Hematopoietic multipotent progenitor cell treated with erythropoietin and hydrocortisone succinate and interleukin-3 and kit ligand, for 8 days (in vitro differentiated cells): ENCODE results near the gene AP3D1.
"Not testable (repeated sequence)": the region's sequence is repeated elsewhere in the genome, so short reads cannot be mapped to it uniquely, and the experiment has no call there.

ENCODE experiments used
- DNase-seq: peaks from one replicate; pipeline ENCODE4 v3.0.0-alpha.2; 2015

AP3D1 gene

GRCh38 chr19:2108251-2109016, 42.9 kb downstream of the AP3D1 start:
- DNase-seq, result no peak

- DNase-seq, result no peak
Measured at GRCh38 chr19:2103045-2103707, 48.2 kb downstream of the AP3D1 start.

GRCh38 chr19:2101417-2102335, 49.7 kb downstream of the AP3D1 start:
- DNase-seq, result no peak

DNA sequence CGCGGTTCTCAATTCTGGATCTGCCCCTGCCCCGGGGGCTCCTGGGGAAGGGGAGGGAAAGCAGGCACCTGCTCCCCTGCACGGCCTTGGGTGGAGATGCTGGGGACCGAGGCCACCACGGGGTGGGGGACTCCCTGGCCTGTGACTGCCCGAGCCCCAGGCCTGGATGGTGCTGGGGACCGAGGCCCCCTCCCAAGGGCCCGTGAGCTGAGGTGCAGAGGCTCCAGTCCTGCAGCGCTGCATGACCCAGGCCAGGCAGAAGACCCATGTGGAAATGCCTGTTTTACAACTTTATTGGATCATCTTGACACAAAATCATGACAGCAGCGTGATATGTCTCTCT, 50.7 kb downstream of the AP3D1 start:
- no peak for DNase-seq

- DNase-seq, result no peak
Measured at GRCh38 chr19:2099937-2100718, 51.2 kb downstream of the AP3D1 start.

GRCh38 chr19:2099054-2099501, 52.3 kb downstream of the AP3D1 start:
- DNase-seq, result no peak

DNA sequence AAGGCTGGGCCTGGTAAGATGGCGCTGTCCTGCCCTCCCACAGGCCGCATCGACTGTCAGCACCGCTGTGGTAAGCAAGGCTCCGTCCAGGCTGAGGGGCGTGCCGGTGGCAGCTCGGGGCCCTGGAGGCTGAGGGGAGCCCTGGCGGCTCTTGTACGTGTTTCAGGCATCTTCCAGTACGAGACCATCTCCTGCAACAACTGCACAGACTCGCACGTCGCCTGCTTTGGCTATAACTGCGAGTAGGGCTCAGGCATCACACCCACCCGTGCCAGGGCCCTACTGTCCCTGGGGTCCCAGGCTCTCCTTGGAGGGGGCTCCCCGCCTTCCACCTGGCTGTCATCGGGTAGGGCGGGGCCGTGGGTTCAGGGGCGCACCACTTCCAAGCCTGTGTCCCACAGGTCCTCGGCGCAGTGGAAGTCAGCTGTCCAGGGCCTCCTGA, 53.5 kb downstream of the AP3D1 start:
- no peak for DNase-seq

GRCh38 chr19:2097203-2097885, 54.0 kb downstream of the AP3D1 start:
- DNase-seq, result no peak

- peak; percentile 94 for DNase-seq
Measured at GRCh38 chr19:2096480-2097202, 54.7 kb downstream of the AP3D1 start, which contains the start of gene IZUMO4. Gene IZUMO4 (plus strand): TSS chr19:2096915. CDS start chr19:2096946, 31 bp downstream.

GRCh38 chr19:2096034-2096479, 55.3 kb downstream of the AP3D1 start, which contains the start of gene MOB3A:
Gene MOB3A (minus strand): TSS chr19:2096326. CDS start chr19:2078560, 17,766 bp downstream.
- DNase-seq, result peak; percentile 91

GRCh38 chr19:2091926-2092525, 59.3 kb downstream of the AP3D1 start:
- DNase-seq, result not testable (repeated sequence)

- DNase-seq, result no peak
Measured at GRCh38 chr19:2089727-2090053, 61.7 kb downstream of the AP3D1 start.

GRCh38 chr19:2089001-2089711, 62.2 kb downstream of the AP3D1 start:
- DNase-seq, result no peak

- DNase-seq, result peak; percentile 29
Measured at GRCh38 chr19:2087621-2088100, 63.7 kb downstream of the AP3D1 start.

DNA sequence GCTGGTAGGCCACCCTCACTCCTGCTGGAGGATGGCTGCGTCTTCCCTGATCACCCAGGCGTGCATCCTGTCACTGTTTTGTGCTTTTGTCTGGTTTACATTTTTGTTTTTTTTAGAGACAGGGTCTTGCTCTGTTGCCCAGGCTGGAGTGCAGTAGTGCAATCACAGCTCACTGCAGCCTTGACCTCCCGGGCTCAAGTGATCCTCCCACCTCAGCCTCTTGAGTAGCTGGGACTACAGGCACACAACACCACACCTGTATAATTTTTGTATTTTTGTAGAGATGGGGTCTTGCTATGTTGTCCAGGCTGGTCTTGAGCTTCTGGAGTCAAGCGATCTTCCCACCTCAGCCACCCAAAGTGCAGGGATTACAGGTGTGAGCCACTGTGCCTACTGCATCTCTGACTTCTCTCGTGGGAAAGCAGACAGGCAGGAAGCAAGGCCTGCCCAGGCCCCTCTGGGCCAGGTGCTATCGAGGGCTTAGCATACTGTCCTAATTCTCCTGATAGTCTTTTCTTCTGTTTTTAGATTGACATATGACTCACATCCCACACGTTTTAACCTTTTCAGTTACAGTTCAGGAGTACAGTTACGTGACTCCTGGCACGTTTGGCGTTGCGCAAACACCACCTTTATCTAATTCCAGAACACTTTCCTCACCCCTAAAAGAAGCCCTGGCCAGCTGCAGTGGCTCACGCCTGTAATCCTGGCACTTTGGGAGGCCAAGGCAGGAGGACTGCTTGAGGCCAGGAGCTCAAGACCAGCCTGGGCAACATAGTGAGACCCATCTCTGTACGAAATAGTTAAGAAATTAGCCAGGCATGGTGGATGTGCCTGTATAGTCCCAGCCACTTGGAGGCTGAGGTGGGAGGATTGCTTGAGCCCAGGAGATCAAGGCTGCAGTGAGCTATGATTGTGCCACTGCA, 64.4 kb downstream of the AP3D1 start:
- peak; percentile 36 for DNase-seq

DNA sequence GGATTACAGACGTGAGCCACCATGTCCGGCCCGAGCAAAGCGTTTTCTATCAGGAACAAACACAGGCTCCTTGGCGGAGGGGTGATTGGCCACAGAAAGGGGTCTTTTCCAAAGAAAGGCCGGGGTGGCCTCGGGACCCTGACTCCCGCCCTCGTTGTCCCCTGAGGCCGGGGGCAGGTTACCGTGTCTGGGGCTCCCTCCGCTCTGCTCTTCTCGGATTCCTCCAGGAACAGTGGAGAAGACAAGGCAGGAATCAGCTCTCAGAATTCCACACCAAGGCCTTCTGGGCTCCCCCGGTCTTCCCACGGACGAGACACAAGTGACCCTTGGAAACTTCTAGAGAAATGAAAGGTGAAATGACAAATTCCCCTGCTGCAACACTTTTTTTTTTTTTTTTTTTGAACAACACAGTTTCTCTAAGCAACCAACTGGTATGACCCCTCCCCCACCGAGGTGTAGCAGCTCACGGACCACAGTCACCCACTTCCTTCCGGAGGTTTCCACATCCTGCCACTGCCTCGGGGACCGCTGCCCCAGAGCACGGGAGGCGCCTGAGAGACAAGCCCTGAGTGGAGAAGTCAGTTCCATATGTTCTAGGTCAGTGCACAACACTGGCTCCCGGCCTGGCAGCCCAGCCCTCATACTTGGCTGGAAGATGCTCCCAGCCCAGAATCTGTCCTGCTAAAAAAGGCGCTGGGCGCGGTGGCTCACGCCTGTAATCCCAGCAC, 66.2 kb downstream of the AP3D1 start:
- DNase-seq, result peak; percentile 84

DNA sequence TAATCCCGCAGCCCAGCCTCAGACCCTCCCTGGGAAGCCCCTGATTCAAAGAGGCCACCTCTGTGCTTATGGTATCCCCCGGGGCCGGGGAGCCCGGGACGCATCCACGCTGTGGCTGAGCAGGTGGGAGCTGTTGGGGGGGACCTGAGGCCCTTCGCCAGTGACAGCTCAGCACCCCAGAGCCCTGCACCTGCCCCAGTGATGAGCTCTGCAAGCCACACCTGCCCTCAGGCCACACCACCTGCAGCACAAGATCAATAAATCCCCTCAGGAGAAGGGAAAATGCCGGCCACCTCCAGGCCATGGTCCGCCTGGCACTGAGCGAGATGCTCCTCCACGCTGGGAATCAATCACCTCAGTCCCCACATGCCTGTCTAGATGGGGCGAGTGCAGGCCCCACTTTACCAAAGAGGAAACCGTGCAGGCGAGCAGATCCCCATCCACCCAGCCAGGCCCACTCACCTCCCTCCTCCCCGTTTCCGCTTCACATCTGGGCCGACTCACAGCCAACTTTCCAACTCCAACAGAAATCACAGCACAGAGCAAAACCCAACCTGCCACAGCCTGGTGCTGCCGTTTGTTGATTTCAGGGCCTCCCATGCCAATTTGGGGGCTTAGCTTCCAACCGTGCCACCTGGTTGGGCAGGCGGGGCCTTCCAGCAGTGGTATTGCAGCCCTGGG, 68.1 kb downstream of the AP3D1 start:
- DNase-seq, result no peak
